IMR-90 (cell line): ENCODE data around the gene PROSER2. TPM values are rescaled to one million over a fixed set of nuclear protein-coding genes. Genes with fewer than 3 reads are reported as not detected.

Source experiments
- ATAC-seq: fragments of 200-7000 bp; cut with Tn5 transposase; 2 replicates; pipeline ENCODE4 v1.9.1; 2020; ENCODE audit warnings: low read depth, mild to moderate bottlenecking, moderate library complexity
- BruUV-seq: library from RNA; stranded (reverse); fragments of 400-500 nt; replicated peaks from 2 replicates; lab custom pipeline; 2021; lab: Mats Ljungman, UMichigan
- CTCF ChIA-PET: fragments of 300-600 bp; formaldehyde crosslinking; extraction: SDS; loops from one replicate; lab custom pipeline; 2021; ENCODE audit warnings: antibody characterized with exemption; lab: Yijun Ruan, JAX
- POLR2A ChIA-PET: fragments of 300-600 bp; sonication (Branson Sonifier 250); formaldehyde crosslinking; loops from one replicate; lab custom pipeline; 2022; ENCODE audit warnings: antibody characterized with exemption; ENCODE audit not compliant: unreplicated experiment; lab: Charles Lee
- DNase-seq: peaks from one replicate; pipeline ENCODE4 v3.0.0; 2013
- H2AFZ ChIP-seq: replicated peaks from 2 replicates; pipeline ENCODE3; 2013; ENCODE audit warnings: low read length, mild to moderate bottlenecking; ENCODE audit not compliant: poor library complexity
- H2AK5ac ChIP-seq: 2 replicates; pipeline ENCODE4 v1.6.1; 2013; ENCODE audit warnings: low read depth, low read length, inconsistent platforms
- H2AK9ac ChIP-seq: replicated peaks from 2 replicates; pipeline ENCODE3; 2013; ENCODE audit warnings: mild to moderate bottlenecking, low read depth, low read length, moderate library complexity; ENCODE audit not compliant: poor library complexity
- H2BK120ac ChIP-seq: 2 replicates; pipeline ENCODE4 v1.6.1; 2013; ENCODE audit warnings: low read depth, low read length, inconsistent platforms
- H2BK15ac ChIP-seq: 3 replicates; pipeline ENCODE4 v1.6.1; 2013; ENCODE audit warnings: low read depth, low read length, inconsistent platforms
- H2BK20ac ChIP-seq: 2 replicates; pipeline ENCODE4 v1.6.1; 2013; ENCODE audit warnings: low read depth, mild to moderate bottlenecking, inconsistent platforms, low read length, moderate library complexity
- H2BK5ac ChIP-seq: 2 replicates; pipeline ENCODE4 v1.6.1; 2013; ENCODE audit warnings: mild to moderate bottlenecking, low read depth, low read length, inconsistent platforms; ENCODE audit not compliant: poor library complexity, severe bottlenecking
- H3K14ac ChIP-seq: replicated peaks from 2 replicates; pipeline ENCODE4 v1.6.1; 2013; ENCODE audit warnings: low read depth, low read length, inconsistent platforms
- H3K18ac ChIP-seq: 2 replicates; pipeline ENCODE4 v1.6.1; 2013; ENCODE audit warnings: low read depth, low read length, control low read depth
- H3K23ac ChIP-seq: 2 replicates; pipeline ENCODE4 v1.6.1; 2013; ENCODE audit warnings: low read depth, low read length, inconsistent platforms
- H3K27ac ChIP-seq: 2 replicates; pipeline ENCODE4 v1.5.1; 2013; ENCODE audit warnings: mild to moderate bottlenecking, control low read depth, low read length; ENCODE audit not compliant: insufficient read depth
- H3K27me3 ChIP-seq: 2 replicates; pipeline ENCODE4 v1.6.1; 2013; ENCODE audit warnings: low read length; ENCODE audit not compliant: control insufficient read depth, insufficient read depth
- H3K36me3 ChIP-seq: 2 replicates; pipeline ENCODE4 v1.6.1; 2013; ENCODE audit warnings: low read length, mixed read lengths; ENCODE audit not compliant: control insufficient read depth, insufficient read depth
- H3K4ac ChIP-seq: 2 replicates; pipeline ENCODE4 v1.6.1; 2013; ENCODE audit warnings: low read depth, low read length, inconsistent platforms
- H3K4me1 ChIP-seq: 2 replicates; pipeline ENCODE4 v1.6.1; 2013; ENCODE audit warnings: low read length, mixed read lengths; ENCODE audit not compliant: control insufficient read depth, insufficient read depth
- H3K4me2 ChIP-seq: 2 replicates; pipeline ENCODE4 v1.6.1; 2013; ENCODE audit warnings: low read depth, mild to moderate bottlenecking, control low read depth, low read length, moderate library complexity
- H3K4me3 ChIP-seq: 2 replicates; pipeline ENCODE4 v1.5.1; 2013; ENCODE audit warnings: low read depth, mild to moderate bottlenecking, control low read depth, low read length, moderate library complexity; ENCODE audit not compliant: insufficient read depth
- H3K56ac ChIP-seq: 2 replicates; pipeline ENCODE4 v1.6.1; 2013; ENCODE audit warnings: low read length, inconsistent platforms; ENCODE audit not compliant: insufficient read depth; ENCODE audit errors: extremely low read depth
- H3K79me1 ChIP-seq, 2 experiments: 2 replicates each; pipeline ENCODE4 v1.6.1; 2013; ENCODE audit warnings: low read length in 2 of 2, inconsistent platforms in 1 of 2, low read depth in 1 of 2
- H3K9ac ChIP-seq: 2 replicates; pipeline ENCODE4 v1.6.1; 2013; ENCODE audit warnings: low read depth, low read length, control low read depth
- H3K9me1 ChIP-seq: 2 replicates; pipeline ENCODE4 v1.6.1; 2013; ENCODE audit warnings: low read length, inconsistent platforms; ENCODE audit not compliant: insufficient read depth
- H3K9me3 ChIP-seq: 2 replicates; pipeline ENCODE4 v1.6.1; 2013; ENCODE audit warnings: low read length; ENCODE audit not compliant: control insufficient read depth, insufficient read depth
- H4K20me1 ChIP-seq: 2 replicates; pipeline ENCODE4 v1.6.1; 2013; ENCODE audit warnings: low read length, inconsistent platforms; ENCODE audit not compliant: insufficient read depth
- H4K5ac ChIP-seq: 2 replicates; pipeline ENCODE4 v1.6.1; 2013; ENCODE audit warnings: mild to moderate bottlenecking, low read depth, low read length, control low read depth
- H4K8ac ChIP-seq, 2 experiments: 2 replicates each; pipeline ENCODE4 v1.6.1; 2013; ENCODE audit warnings: low read depth in 2 of 2, low read length in 2 of 2, control low read depth in 1 of 2, inconsistent platforms in 1 of 2
- H4K91ac ChIP-seq: 2 replicates; pipeline ENCODE4 v1.6.1; 2013; ENCODE audit warnings: low read depth, low read length, inconsistent platforms; ENCODE audit not compliant: insufficient read depth
- BHLHE40 ChIP-seq: fragments of 150-350 bp; IDR thresholded peaks from 2 replicates; pipeline ENCODE4 v1.6.1; 2016; ENCODE audit warnings: mild to moderate bottlenecking, low read depth, low read length
- CEBPB ChIP-seq: IDR thresholded peaks from 2 replicates; pipeline ENCODE4 v1.6.1; 2012; ENCODE audit warnings: low read depth, low read length, improper control_type of control experiment
- CHD1 ChIP-seq: IDR thresholded peaks from 2 replicates; pipeline ENCODE4 v1.6.1; 2012; ENCODE audit warnings: low read depth, low read length, improper control_type of control experiment
- FOS ChIP-seq: fragments of 150-350 bp; IDR thresholded peaks from 2 replicates; pipeline ENCODE4 v1.6.1; 2016; ENCODE audit warnings: low read depth, low read length
- MAFK ChIP-seq: IDR thresholded peaks from 2 replicates; pipeline ENCODE4 v1.6.1; 2012; ENCODE audit warnings: low read depth, low read length, improper control_type of control experiment
- MAZ ChIP-seq: IDR thresholded peaks from 2 replicates; pipeline ENCODE4 v1.6.1; 2012; ENCODE audit warnings: low read depth, mild to moderate bottlenecking, low read length, improper control_type of control experiment, moderate library complexity, borderline replicate concordance
- MXI1 ChIP-seq: IDR thresholded peaks from 2 replicates; pipeline ENCODE4 v1.6.1; 2012; ENCODE audit warnings: low read depth, mild to moderate bottlenecking, low read length, moderate library complexity, borderline replicate concordance
- NFE2L2 ChIP-seq: fragments of 150-350 bp; IDR thresholded peaks from 2 replicates; pipeline ENCODE4 v1.6.1; 2016; ENCODE audit warnings: low read depth, mild to moderate bottlenecking, low read length
- POLR2A ChIP-seq: IDR thresholded peaks from 2 replicates; pipeline ENCODE4 v1.6.1; 2012; ENCODE audit warnings: mild to moderate bottlenecking, low read depth, low read length
- RAD21 ChIP-seq: IDR thresholded peaks from 2 replicates; pipeline ENCODE4 v1.6.1; 2012; ENCODE audit warnings: low read length, improper control_type of control experiment
- RCOR1 ChIP-seq: IDR thresholded peaks from 2 replicates; pipeline ENCODE4 v1.6.1; 2012; ENCODE audit warnings: mild to moderate bottlenecking, low read length, improper control_type of control experiment; ENCODE audit not compliant: insufficient replicate concordance
- RFX5 ChIP-seq: IDR thresholded peaks from 2 replicates; pipeline ENCODE4 v1.8.0; 2012; ENCODE audit warnings: low read depth, mild to moderate bottlenecking, low read length, moderate library complexity
- SMC3 ChIP-seq: fragments of 150-350 bp; IDR thresholded peaks from 2 replicates; pipeline ENCODE4 v1.6.1; 2016; ENCODE audit warnings: low read depth, mild to moderate bottlenecking, antibody characterized with exemption, low read length, moderate library complexity
- WGBS, 2 experiments: methylation state at CpG; one replicate each; pipeline versions ENCODE4 v1.1.5 to v1.1.7; 2013; ENCODE audit warnings: missing lambda C conversion rate in 2 of 2; ENCODE audit not compliant: insufficient read length in 1 of 2; ENCODE audit errors: extremely low coverage in 2 of 2; 5-methylcytosine and 5-hydroxymethylcytosine counted together
- dilution Hi-C: fragments of 300-500 bp; cut with HindIII; formaldehyde crosslinking; loops from one replicate; pipeline ENCODE4 v1.14.3; 2018; ENCODE audit warnings: low sequenced_read_pairs; ENCODE audit not compliant: unreplicated experiment
- in situ Hi-C: fragments of 300-500 bp; cut with MboI; formaldehyde crosslinking; loops from 3 replicates; pipeline ENCODE4 v1.14.3; 2019; ENCODE audit warnings: low sequenced_read_pairs, inconsistent platforms, mixed read lengths
- intact Hi-C: fragments of 100-400 bp; cut with micrococcal nuclease; formaldehyde crosslinking; loops from 2 replicates; pipeline ENCODE4 v1.10.0; 2022
- polyA plus RNA-seq, 3 experiments: library from polyadenylated mRNA; depleted of rRNA; stranded (reverse); fragments of >200 nt; gene quantifications; 2 replicates each; pipeline ENCODE4 v1.2.3, GENCODE V29; 2012; ENCODE audit warnings: low replicate concordance in 1 of 3
- total RNA-seq: library from RNA; depleted of rRNA; stranded (reverse); fragments of >200 nt; gene quantifications from 2 replicates; pipeline ENCODE4 v1.2.3, GENCODE V29; 2012
- TF ChIP-seq, protein P1 (sequence below): fragments of 150-350 bp; IDR thresholded peaks from 2 replicates; pipeline ENCODE4 v1.6.1; 2017; ENCODE audit warnings: mild to moderate bottlenecking, antibody characterized with exemption, low read length, low read depth
- TF ChIP-seq, protein P2 (sequence below): fragments of 150-350 bp; IDR thresholded peaks from 2 replicates; pipeline ENCODE4 v1.6.1; 2016; ENCODE audit warnings: low read depth, mild to moderate bottlenecking, low read length, moderate library complexity, borderline replicate concordance
- TF ChIP-seq, protein P3 (sequence below): conservative IDR thresholded peaks from 2 replicates; pipeline ENCODE4 v1.5.1; 2012; ENCODE audit warnings: mild to moderate bottlenecking, low read depth, low read length, improper control_type of control experiment

The PROSER2 gene
- total and polyA plus RNA-seq, 2 of the 4 experiments (the other 2 are of a cell fraction) = 1.4 to 2.0 TPM

DNA sequence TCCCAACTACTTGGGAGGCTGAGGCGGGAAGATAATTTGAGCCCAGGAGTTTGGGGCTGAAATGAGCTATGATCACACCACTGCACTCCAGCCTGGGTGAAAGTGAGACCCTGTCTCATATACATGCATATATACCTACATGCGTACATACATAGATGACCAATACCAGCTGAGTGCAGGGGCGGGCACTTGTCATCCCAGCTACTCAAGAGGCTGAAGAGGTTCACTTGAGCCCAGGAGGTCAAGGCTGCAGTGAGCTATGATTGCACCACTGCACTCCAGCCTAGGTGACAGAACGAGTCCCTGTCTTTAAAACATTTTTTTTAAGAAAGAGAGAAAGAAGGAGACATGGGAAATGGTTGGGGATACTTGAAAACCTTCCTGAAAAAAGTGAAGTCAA, 17.4 kb upstream of the PROSER2 start:
- Histone ChIP-seq H3K23ac (no peak overlapping the region), H3K9me3 (no peaks in the 10 kb centered on the region), H4K8ac (no peak overlapping the region), H3K18ac (no peak overlapping the region), H2AFZ (no peak overlapping the region), H4K20me1 (no peaks in the 10 kb centered on the region), H3K4me2 (no peak overlapping the region), H2BK20ac (no peak overlapping the region), H3K27ac (no peak overlapping the region), H4K91ac (no peak overlapping the region), H3K56ac (no peak overlapping the region), H3K4ac (no peak overlapping the region), H3K14ac (no peak overlapping the region), H2AK9ac (no peak overlapping the region), H2BK120ac (no peak overlapping the region), H3K9me1 (0 out of 2 replicates have a peak, but pooled peaks cover 4% of the 10 kb centered on the region), H3K4me3 (no peak overlapping the region), H4K5ac (no peak overlapping the region), H2BK15ac (no peak overlapping the region), H3K79me1 (no peaks in the 10 kb centered on the region), H3K9ac (no peak overlapping the region), H3K36me3 (no peaks in the 10 kb centered on the region), H3K4me1 (peaks cover 4% of the 10 kb centered on the region; the same call in 1 of the 2 replicates), H2BK5ac (no peak overlapping the region), H3K27me3 (peaks cover 3% of the 10 kb centered on the region; the same call in 1 of the 2 replicates), H2AK5ac (no peak overlapping the region)
- DNase-seq (no peak), ATAC-seq (no peak)
- TF ChIP-seq, protein P1, sequence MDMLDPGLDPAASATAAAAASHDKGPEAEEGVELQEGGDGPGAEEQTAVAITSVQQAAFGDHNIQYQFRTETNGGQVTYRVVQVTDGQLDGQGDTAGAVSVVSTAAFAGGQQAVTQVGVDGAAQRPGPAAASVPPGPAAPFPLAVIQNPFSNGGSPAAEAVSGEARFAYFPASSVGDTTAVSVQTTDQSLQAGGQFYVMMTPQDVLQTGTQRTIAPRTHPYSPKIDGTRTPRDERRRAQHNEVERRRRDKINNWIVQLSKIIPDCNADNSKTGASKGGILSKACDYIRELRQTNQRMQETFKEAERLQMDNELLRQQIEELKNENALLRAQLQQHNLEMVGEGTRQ = no peak
- TF ChIP-seq MAFK (no peak), SMC3 (no peak), RFX5 (no peak), MAZ (no peak), NFE2L2 (no peak), POLR2A (no peak), BHLHE40 (no peak), FOS (no peak), RCOR1 (no peak), RAD21 (no peak), CHD1 (no peak), MXI1 (no peak), CEBPB (no peak)
- TF ChIP-seq, protein P2, sequence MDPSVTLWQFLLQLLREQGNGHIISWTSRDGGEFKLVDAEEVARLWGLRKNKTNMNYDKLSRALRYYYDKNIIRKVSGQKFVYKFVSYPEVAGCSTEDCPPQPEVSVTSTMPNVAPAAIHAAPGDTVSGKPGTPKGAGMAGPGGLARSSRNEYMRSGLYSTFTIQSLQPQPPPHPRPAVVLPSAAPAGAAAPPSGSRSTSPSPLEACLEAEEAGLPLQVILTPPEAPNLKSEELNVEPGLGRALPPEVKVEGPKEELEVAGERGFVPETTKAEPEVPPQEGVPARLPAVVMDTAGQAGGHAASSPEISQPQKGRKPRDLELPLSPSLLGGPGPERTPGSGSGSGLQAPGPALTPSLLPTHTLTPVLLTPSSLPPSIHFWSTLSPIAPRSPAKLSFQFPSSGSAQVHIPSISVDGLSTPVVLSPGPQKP = no peak
- TF ChIP-seq, protein P3, sequence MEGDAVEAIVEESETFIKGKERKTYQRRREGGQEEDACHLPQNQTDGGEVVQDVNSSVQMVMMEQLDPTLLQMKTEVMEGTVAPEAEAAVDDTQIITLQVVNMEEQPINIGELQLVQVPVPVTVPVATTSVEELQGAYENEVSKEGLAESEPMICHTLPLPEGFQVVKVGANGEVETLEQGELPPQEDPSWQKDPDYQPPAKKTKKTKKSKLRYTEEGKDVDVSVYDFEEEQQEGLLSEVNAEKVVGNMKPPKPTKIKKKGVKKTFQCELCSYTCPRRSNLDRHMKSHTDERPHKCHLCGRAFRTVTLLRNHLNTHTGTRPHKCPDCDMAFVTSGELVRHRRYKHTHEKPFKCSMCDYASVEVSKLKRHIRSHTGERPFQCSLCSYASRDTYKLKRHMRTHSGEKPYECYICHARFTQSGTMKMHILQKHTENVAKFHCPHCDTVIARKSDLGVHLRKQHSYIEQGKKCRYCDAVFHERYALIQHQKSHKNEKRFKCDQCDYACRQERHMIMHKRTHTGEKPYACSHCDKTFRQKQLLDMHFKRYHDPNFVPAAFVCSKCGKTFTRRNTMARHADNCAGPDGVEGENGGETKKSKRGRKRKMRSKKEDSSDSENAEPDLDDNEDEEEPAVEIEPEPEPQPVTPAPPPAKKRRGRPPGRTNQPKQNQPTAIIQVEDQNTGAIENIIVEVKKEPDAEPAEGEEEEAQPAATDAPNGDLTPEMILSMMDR = no peak
- dilution Hi-C loops = no loop called here
- no TSS peak for BruUV-seq
- in situ Hi-C loops = no loop called here
- ChIA-PET CTCF (no interaction called here), POLR2A (no interaction called here)
- intact Hi-C loops = no loop called here
- no CpG with 5 or more reads among the region's 4 CpGs for WGBS, 2 experiments
